GM23338 (cell line): ENCODE measurements around the gene NFS1. TPM values are rescaled to one million over a fixed set of nuclear protein-coding genes. Genes with fewer than 3 reads are reported as not detected.

Experiments
- ATAC-seq: fragments of 200-7000 bp; cut with Tn5 transposase; 3 replicates; pipeline ENCODE4 v1.9.1; 2020
- DNase-seq: peaks from one replicate; pipeline ENCODE4 v3.0.0-alpha.2; 2015; ENCODE audit warnings: low spot score
- H2AFZ ChIP-seq: fragments of 200-600 bp; sonication (generic); 2 replicates; pipeline ENCODE4 v1.8.0; 2016; ENCODE audit warnings: antibody characterized with exemption, mild to moderate bottlenecking, moderate library complexity
- H3F3A ChIP-seq: fragments of 200-600 bp; sonication (generic); replicated peaks from 2 replicates; pipeline ENCODE4 v1.8.0; 2017; ENCODE audit warnings: antibody characterized with exemption, mixed run types, low read depth
- H3K27ac ChIP-seq: fragments of 200-600 bp; sonication (generic); 2 replicates; pipeline ENCODE4 v1.6.1; 2016; ENCODE audit warnings: low read depth
- H3K27me3 ChIP-seq: fragments of 200-600 bp; sonication (generic); 2 replicates; pipeline ENCODE4 v1.8.0; 2016; ENCODE audit warnings: mild to moderate bottlenecking, mixed run types, moderate library complexity; ENCODE audit not compliant: insufficient read depth
- H3K36me3 ChIP-seq: fragments of 200-600 bp; sonication (generic); 2 replicates; pipeline ENCODE4 v1.8.0; 2016; ENCODE audit warnings: mild to moderate bottlenecking; ENCODE audit not compliant: insufficient read depth
- H3K4me1 ChIP-seq: fragments of 200-600 bp; sonication (generic); 2 replicates; pipeline ENCODE4 v1.8.0; 2016; ENCODE audit warnings: mild to moderate bottlenecking, moderate library complexity; ENCODE audit not compliant: insufficient read depth
- H3K4me2 ChIP-seq: fragments of 200-600 bp; sonication (generic); 2 replicates; pipeline ENCODE4 v1.7.1; 2017; ENCODE audit warnings: mixed run types
- H3K4me3 ChIP-seq: fragments of 200-600 bp; sonication (generic); 2 replicates; pipeline ENCODE4 v1.6.1; 2016; ENCODE audit warnings: mixed run types
- H3K79me2 ChIP-seq: fragments of 200-600 bp; sonication (generic); replicated peaks from 2 replicates; pipeline ENCODE4 v1.8.0; 2017; ENCODE audit warnings: mild to moderate bottlenecking; ENCODE audit not compliant: insufficient read depth
- H3K9me2 ChIP-seq: fragments of 200-600 bp; sonication (generic); 2 replicates; pipeline ENCODE4 v1.8.0; 2017; ENCODE audit not compliant: insufficient read depth
- H4K20me1 ChIP-seq: fragments of 200-600 bp; sonication (generic); replicated peaks from 2 replicates; pipeline ENCODE4 v1.8.0; 2017; ENCODE audit warnings: mild to moderate bottlenecking; ENCODE audit not compliant: insufficient read depth
- H3K27ac Mint-ChIP-seq: 2 replicates; pipeline ENCODE4 v1.8.0; 2020; ENCODE audit warnings: inconsistent platforms, mild to moderate bottlenecking, moderate library complexity, mixed read lengths
- H3K27me3 Mint-ChIP-seq: 3 replicates; pipeline ENCODE4 v1.8.0; 2022; ENCODE audit warnings: low read depth, mild to moderate bottlenecking, moderate library complexity, mixed read lengths, inconsistent platforms; ENCODE audit not compliant: insufficient read depth, poor library complexity
- H3K36me3 Mint-ChIP-seq: 3 replicates; pipeline ENCODE4 v1.8.0; 2021; ENCODE audit warnings: low read depth, mild to moderate bottlenecking, inconsistent platforms, moderate library complexity, mixed read lengths
- H3K4me1 Mint-ChIP-seq: 3 replicates; pipeline ENCODE4 v1.8.0; 2020; ENCODE audit warnings: mild to moderate bottlenecking, inconsistent platforms, mixed read lengths
- H3K4me3 Mint-ChIP-seq: 3 replicates; pipeline ENCODE4 v1.8.0; 2021; ENCODE audit warnings: moderate library complexity, mild to moderate bottlenecking, inconsistent platforms, mixed read lengths
- H3K9me3 Mint-ChIP-seq: 3 replicates; pipeline ENCODE4 v1.8.0; 2020; ENCODE audit warnings: moderate library complexity, mild to moderate bottlenecking, inconsistent platforms, mixed read lengths
- CREB1 ChIP-seq: fragments of 250-450 bp; sonication (Bioruptor Pico); IDR thresholded peaks from 2 replicates; pipeline ENCODE4 v1.5.0; 2020; ENCODE audit warnings: low read depth, mild to moderate bottlenecking, moderate library complexity
- EZH2 ChIP-seq: fragments of 200-600 bp; sonication (generic); IDR thresholded peaks from one replicate; pipeline ENCODE4 v1.8.0; 2017; ENCODE audit warnings: antibody characterized with exemption, mild to moderate bottlenecking, low read depth; ENCODE audit not compliant: unreplicated experiment
- EZH2phosphoT487 ChIP-seq: fragments of 200-600 bp; sonication (generic); IDR thresholded peaks from one replicate; pipeline ENCODE4 v1.8.1; 2018; ENCODE audit warnings: antibody characterized with exemption; ENCODE audit not compliant: unreplicated experiment
- JUNB ChIP-seq: IDR thresholded peaks from one replicate; pipeline ENCODE4 v1.6.1; 2016; ENCODE audit warnings: antibody characterized with exemption; ENCODE audit not compliant: unreplicated experiment
- NANOG ChIP-seq: IDR thresholded peaks from 2 replicates; pipeline ENCODE4 v1.6.1; 2016; ENCODE audit warnings: antibody characterized with exemption, borderline replicate concordance
- POLR2AphosphoS5 ChIP-seq: IDR thresholded peaks from 2 replicates; pipeline ENCODE4 v1.6.1; 2016; ENCODE audit warnings: antibody characterized with exemption, low read depth
- STAT1 ChIP-seq: IDR thresholded peaks from one replicate; pipeline ENCODE4 v1.6.1; 2016; ENCODE audit warnings: antibody characterized with exemption; ENCODE audit not compliant: unreplicated experiment
- ZNF114 ChIP-seq: fragments of 250-450 bp; sonication (Bioruptor Pico); IDR thresholded peaks from 2 replicates; pipeline ENCODE4 v1.5.0; 2020; ENCODE audit warnings: mild to moderate bottlenecking, moderate library complexity
- ZNF331 ChIP-seq: fragments of 250-450 bp; sonication (Bioruptor Pico); IDR thresholded peaks from 2 replicates; pipeline ENCODE4 v1.5.0; 2020; ENCODE audit warnings: low read depth, mild to moderate bottlenecking, moderate library complexity
- polyA plus RNA-seq: library from polyadenylated mRNA; unstranded; fragments of >200 nt; fragmentation: Nextera tagmentation; extraction: Ambion mirVana; gene quantifications from 2 replicates; pipeline ENCODE4 v1.2.1, GENCODE V29; 2016
- total RNA-seq: library from RNA; depleted of rRNA; stranded (reverse); fragments of >200 nt; shearing (Covaris generic); gene quantifications from 2 replicates; pipeline ENCODE4 v1.2.3, GENCODE V29; 2014
- TF ChIP-seq, protein P1 (sequence below): IDR thresholded peaks from 2 replicates; pipeline ENCODE4 v1.6.1; 2016; ENCODE audit warnings: antibody characterized with exemption
- TF ChIP-seq, protein P2 (sequence below), 2 experiments: fragments of 200-600 bp in 1 of 2; sonication (generic) in 1 of 2; conservative IDR thresholded peaks; 2 replicates each; pipeline versions ENCODE4 v1.5.1 to v1.6.1; 2016 to 2017; ENCODE audit warnings: antibody characterized with exemption in 2 of 2, low read depth in 2 of 2, mild to moderate bottlenecking in 2 of 2, moderate library complexity in 1 of 2
- TF ChIP-seq, protein P3 (sequence below): IDR thresholded peaks from one replicate; pipeline ENCODE4 v1.6.1; 2018; ENCODE audit warnings: antibody characterized with exemption; ENCODE audit not compliant: unreplicated experiment
- TF ChIP-seq, protein P4 (sequence below): fragments of 250-450 bp; sonication (Bioruptor Pico); IDR thresholded peaks from 2 replicates; pipeline ENCODE4 v1.5.0; 2020; ENCODE audit warnings: mild to moderate bottlenecking, moderate library complexity

Gene NFS1
- total and polyA plus RNA-seq, 2 experiments from 2014 or later: 22.8 to 35.7 TPM

DNA sequence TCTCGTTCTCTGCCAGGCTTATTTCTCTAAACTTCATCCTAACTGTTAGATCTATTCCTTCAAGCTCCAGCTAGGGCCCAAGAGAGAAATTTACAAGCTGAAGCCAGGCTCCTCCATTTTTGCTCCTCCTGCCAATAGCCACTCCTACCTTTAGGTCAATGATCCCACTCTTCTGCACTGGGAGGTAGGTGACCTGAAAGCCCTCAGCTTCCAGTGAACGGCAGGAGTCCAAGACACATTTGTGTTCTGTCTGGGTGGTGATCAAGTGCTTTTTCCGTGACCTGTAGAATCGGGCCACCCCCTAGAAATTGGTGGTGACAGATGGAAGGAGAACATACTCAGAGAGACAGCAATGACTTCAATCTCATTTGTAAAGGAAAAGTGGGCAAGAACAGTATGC is 8.9 kb downstream of the NFS1 start:
- H3F3A ChIP-seq: no peaks in the 10 kb centered on the region
- Mint-ChIP-seq H3K4me1 (no peaks in the 10 kb centered on the region), H3K9me3 (peaks cover 16% of the 10 kb centered on the region), H3K27me3 (peaks cover 2% of the 10 kb centered on the region), H3K27ac (no peak overlapping the region), H3K4me3 (no peak overlapping the region), H3K36me3 (peaks cover 47% of the 10 kb centered on the region)
- no peaks in the 10 kb centered on the region for H3K27me3 ChIP-seq
- H3K36me3 ChIP-seq: peaks cover 16% of the 10 kb centered on the region; the same call in 1 of the 2 replicates
- no peak overlapping the region for H3K27ac ChIP-seq
- no peaks in the 10 kb centered on the region for H4K20me1 ChIP-seq
- TF ChIP-seq, protein P1, sequence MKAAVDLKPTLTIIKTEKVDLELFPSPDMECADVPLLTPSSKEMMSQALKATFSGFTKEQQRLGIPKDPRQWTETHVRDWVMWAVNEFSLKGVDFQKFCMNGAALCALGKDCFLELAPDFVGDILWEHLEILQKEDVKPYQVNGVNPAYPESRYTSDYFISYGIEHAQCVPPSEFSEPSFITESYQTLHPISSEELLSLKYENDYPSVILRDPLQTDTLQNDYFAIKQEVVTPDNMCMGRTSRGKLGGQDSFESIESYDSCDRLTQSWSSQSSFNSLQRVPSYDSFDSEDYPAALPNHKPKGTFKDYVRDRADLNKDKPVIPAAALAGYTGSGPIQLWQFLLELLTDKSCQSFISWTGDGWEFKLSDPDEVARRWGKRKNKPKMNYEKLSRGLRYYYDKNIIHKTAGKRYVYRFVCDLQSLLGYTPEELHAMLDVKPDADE: no peak
- TF ChIP-seq JUNB (no peak), POLR2AphosphoS5 (no peak), STAT1 (no peak), ZNF114 (CRISPR knock-in tag) (no peak), ZNF331 (CRISPR knock-in tag) (no peak), CREB1 (CRISPR knock-in tag) (no peak), NANOG (no peak), EZH2phosphoT487 (no peak), EZH2 (no peak)
- TF ChIP-seq, protein P2, sequence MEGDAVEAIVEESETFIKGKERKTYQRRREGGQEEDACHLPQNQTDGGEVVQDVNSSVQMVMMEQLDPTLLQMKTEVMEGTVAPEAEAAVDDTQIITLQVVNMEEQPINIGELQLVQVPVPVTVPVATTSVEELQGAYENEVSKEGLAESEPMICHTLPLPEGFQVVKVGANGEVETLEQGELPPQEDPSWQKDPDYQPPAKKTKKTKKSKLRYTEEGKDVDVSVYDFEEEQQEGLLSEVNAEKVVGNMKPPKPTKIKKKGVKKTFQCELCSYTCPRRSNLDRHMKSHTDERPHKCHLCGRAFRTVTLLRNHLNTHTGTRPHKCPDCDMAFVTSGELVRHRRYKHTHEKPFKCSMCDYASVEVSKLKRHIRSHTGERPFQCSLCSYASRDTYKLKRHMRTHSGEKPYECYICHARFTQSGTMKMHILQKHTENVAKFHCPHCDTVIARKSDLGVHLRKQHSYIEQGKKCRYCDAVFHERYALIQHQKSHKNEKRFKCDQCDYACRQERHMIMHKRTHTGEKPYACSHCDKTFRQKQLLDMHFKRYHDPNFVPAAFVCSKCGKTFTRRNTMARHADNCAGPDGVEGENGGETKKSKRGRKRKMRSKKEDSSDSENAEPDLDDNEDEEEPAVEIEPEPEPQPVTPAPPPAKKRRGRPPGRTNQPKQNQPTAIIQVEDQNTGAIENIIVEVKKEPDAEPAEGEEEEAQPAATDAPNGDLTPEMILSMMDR (conservative IDR thresholded peaks at IDR 0.05; ENCODE audit: low read depth in 2 of 2): no peak
- TF ChIP-seq, protein P3, sequence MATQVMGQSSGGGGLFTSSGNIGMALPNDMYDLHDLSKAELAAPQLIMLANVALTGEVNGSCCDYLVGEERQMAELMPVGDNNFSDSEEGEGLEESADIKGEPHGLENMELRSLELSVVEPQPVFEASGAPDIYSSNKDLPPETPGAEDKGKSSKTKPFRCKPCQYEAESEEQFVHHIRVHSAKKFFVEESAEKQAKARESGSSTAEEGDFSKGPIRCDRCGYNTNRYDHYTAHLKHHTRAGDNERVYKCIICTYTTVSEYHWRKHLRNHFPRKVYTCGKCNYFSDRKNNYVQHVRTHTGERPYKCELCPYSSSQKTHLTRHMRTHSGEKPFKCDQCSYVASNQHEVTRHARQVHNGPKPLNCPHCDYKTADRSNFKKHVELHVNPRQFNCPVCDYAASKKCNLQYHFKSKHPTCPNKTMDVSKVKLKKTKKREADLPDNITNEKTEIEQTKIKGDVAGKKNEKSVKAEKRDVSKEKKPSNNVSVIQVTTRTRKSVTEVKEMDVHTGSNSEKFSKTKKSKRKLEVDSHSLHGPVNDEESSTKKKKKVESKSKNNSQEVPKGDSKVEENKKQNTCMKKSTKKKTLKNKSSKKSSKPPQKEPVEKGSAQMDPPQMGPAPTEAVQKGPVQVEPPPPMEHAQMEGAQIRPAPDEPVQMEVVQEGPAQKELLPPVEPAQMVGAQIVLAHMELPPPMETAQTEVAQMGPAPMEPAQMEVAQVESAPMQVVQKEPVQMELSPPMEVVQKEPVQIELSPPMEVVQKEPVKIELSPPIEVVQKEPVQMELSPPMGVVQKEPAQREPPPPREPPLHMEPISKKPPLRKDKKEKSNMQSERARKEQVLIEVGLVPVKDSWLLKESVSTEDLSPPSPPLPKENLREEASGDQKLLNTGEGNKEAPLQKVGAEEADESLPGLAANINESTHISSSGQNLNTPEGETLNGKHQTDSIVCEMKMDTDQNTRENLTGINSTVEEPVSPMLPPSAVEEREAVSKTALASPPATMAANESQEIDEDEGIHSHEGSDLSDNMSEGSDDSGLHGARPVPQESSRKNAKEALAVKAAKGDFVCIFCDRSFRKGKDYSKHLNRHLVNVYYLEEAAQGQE: no peak
- TF ChIP-seq, protein P4, sequence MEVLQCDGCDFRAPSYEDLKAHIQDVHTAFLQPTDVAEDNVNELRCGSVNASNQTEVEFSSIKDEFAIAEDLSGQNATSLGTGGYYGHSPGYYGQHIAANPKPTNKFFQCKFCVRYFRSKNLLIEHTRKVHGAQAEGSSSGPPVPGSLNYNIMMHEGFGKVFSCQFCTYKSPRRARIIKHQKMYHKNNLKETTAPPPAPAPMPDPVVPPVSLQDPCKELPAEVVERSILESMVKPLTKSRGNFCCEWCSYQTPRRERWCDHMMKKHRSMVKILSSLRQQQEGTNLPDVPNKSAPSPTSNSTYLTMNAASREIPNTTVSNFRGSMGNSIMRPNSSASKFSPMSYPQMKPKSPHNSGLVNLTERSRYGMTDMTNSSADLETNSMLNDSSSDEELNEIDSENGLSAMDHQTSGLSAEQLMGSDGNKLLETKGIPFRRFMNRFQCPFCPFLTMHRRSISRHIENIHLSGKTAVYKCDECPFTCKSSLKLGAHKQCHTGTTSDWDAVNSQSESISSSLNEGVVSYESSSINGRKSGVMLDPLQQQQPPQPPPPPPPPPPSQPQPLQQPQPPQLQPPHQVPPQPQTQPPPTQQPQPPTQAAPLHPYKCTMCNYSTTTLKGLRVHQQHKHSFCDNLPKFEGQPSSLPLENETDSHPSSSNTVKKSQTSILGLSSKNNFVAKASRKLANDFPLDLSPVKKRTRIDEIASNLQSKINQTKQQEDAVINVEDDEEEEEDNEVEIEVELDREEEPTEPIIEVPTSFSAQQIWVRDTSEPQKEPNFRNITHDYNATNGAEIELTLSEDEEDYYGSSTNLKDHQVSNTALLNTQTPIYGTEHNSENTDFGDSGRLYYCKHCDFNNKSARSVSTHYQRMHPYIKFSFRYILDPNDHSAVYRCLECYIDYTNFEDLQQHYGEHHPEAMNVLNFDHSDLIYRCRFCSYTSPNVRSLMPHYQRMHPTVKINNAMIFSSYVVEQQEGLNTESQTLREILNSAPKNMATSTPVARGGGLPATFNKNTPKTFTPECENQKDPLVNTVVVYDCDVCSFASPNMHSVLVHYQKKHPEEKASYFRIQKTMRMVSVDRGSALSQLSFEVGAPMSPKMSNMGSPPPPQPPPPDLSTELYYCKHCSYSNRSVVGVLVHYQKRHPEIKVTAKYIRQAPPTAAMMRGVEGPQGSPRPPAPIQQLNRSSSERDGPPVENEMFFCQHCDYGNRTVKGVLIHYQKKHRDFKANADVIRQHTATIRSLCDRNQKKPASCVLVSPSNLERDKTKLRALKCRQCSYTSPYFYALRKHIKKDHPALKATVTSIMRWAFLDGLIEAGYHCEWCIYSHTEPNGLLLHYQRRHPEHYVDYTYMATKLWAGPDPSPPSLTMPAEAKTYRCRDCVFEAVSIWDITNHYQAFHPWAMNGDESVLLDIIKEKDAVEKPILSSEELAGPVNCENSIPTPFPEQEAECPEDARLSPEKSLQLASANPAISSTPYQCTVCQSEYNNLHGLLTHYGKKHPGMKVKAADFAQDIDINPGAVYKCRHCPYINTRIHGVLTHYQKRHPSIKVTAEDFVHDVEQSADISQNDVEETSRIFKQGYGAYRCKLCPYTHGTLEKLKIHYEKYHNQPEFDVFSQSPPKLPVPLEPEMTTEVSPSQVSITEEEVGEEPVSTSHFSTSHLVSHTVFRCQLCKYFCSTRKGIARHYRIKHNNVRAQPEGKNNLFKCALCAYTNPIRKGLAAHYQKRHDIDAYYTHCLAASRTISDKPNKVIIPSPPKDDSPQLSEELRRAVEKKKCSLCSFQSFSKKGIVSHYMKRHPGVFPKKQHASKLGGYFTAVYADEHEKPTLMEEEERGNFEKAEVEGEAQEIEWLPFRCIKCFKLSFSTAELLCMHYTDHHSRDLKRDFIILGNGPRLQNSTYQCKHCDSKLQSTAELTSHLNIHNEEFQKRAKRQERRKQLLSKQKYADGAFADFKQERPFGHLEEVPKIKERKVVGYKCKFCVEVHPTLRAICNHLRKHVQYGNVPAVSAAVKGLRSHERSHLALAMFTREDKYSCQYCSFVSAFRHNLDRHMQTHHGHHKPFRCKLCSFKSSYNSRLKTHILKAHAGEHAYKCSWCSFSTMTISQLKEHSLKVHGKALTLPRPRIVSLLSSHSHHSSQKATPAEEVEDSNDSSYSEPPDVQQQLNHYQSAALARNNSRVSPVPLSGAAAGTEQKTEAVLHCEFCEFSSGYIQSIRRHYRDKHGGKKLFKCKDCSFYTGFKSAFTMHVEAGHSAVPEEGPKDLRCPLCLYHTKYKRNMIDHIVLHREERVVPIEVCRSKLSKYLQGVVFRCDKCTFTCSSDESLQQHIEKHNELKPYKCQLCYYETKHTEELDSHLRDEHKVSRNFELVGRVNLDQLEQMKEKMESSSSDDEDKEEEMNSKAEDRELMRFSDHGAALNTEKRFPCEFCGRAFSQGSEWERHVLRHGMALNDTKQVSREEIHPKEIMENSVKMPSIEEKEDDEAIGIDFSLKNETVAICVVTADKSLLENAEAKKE (CRISPR knock-in tag): no peak
- no peak overlapping the region for H3K4me3 ChIP-seq
- ATAC-seq (no peak), DNase-seq (no peak)
- no peak overlapping the region for H2AFZ ChIP-seq
- H3K9me2 ChIP-seq: no peaks in the 10 kb centered on the region
- H3K79me2 ChIP-seq: no peaks in the 10 kb centered on the region
- H3K4me2 ChIP-seq: no peak overlapping the region
- H3K4me1 ChIP-seq: no peaks in the 10 kb centered on the region
